ENCODE measurements around the gene ATG4C. TPM values are rescaled to one million over a fixed set of nuclear protein-coding genes. Genes with fewer than 3 reads are reported as not detected.

The ATG4C gene
- total and polyA plus RNA-seq, 2 donors from 2014 or later = 8.7 to 9.5 TPM

- Histone ChIP-seq H3K27me3 (ENCODE audit: control insufficient read depth, insufficient read depth, low read length) (no peaks in the 10 kb centered on the region), H3K9ac (ENCODE audit: low read length in 3 of 3) (no peak overlapping the region), H3K4me3 (ENCODE audit: low read length in 3 of 3) (no peak overlapping the region), H3K4me1 (ENCODE audit: control insufficient read depth in 2 of 3, insufficient read depth in 2 of 3, low read depth in 1 of 3, low read length in 3 of 3) (no peaks in the 10 kb centered on the region), H3K27ac (ENCODE audit: low read depth in 2 of 2, low read length in 2 of 2) (no peak overlapping the region), H3K9me3 (ENCODE audit: control insufficient read depth in 2 of 3, insufficient read depth in 1 of 3, low read length in 3 of 3) (no peaks in the 10 kb centered on the region), H3K36me3 (ENCODE audit: control insufficient read depth in 2 of 3, insufficient read depth in 3 of 3, low read length in 3 of 3) (no peaks in the 10 kb centered on the region)
- FAIRE-seq (no peak), DNase-seq (no peak)
- TF ChIP-seq CTCF (IDR thresholded peaks at IDR 0.05; ENCODE audit: borderline replicate concordance, extremely low read depth, insufficient read depth) = no peak
- intact Hi-C loops (cut with DNase I) = no loop called here
These were observed 60.1 kb downstream of the ATG4C start for GRCh38 chr1:62844030-62844429.

- Histone ChIP-seq H3K9ac (ENCODE audit: low read length in 3 of 3) (no peak overlapping the region), H3K9me3 (ENCODE audit: control insufficient read depth in 2 of 3, insufficient read depth in 1 of 3, low read length in 3 of 3) (no peaks in the 10 kb centered on the region), H3K4me1 (ENCODE audit: control insufficient read depth in 2 of 3, insufficient read depth in 2 of 3, low read depth in 1 of 3, low read length in 3 of 3) (no peaks in the 10 kb centered on the region), H3K27ac (ENCODE audit: low read depth in 2 of 2, low read length in 2 of 2) (no peak overlapping the region), H3K4me3 (ENCODE audit: low read length in 3 of 3) (no peak overlapping the region), H3K36me3 (ENCODE audit: control insufficient read depth in 2 of 3, insufficient read depth in 3 of 3, low read length in 3 of 3) (peaks cover 0 to 3% (median 0%) of the 10 kb centered on the region in 3 donors), H3K27me3 (ENCODE audit: control insufficient read depth, insufficient read depth, low read length) (no peaks in the 10 kb centered on the region)
- no peak for TF ChIP-seq CTCF (IDR thresholded peaks at IDR 0.05; ENCODE audit: borderline replicate concordance, extremely low read depth, insufficient read depth)
- DNase-seq (no peak), FAIRE-seq (no peak)
- intact Hi-C loops (cut with DNase I) = no loop called here
These were observed 65.1 kb downstream of the ATG4C start for GRCh38 chr1:62849031-62849430.

- H3K36me3 ChIP-seq (ENCODE audit: control insufficient read depth in 2 of 3, insufficient read depth in 3 of 3, low read length in 3 of 3) = peaks cover 0 to 3% (median 0%) of the 10 kb centered on the region in 3 donors
- H3K27ac ChIP-seq (ENCODE audit: low read depth in 2 of 2, low read length in 2 of 2) = no peak overlapping the region
- no peaks in the 10 kb centered on the region for H3K27me3 ChIP-seq (ENCODE audit: control insufficient read depth, insufficient read depth, low read length)
- no peak overlapping the region for H3K9ac ChIP-seq (ENCODE audit: low read length in 3 of 3)
- intact Hi-C loops (cut with DNase I) = no loop called here
- FAIRE-seq = no peak
- H3K4me3 ChIP-seq (ENCODE audit: low read length in 3 of 3) = no peak overlapping the region
- DNase-seq = no peak
- H3K4me1 ChIP-seq (ENCODE audit: control insufficient read depth in 2 of 3, insufficient read depth in 2 of 3, low read depth in 1 of 3, low read length in 3 of 3) = no peaks in the 10 kb centered on the region
- no peaks in the 10 kb centered on the region for H3K9me3 ChIP-seq (ENCODE audit: control insufficient read depth in 2 of 3, insufficient read depth in 1 of 3, low read length in 3 of 3)
- TF ChIP-seq CTCF (IDR thresholded peaks at IDR 0.05; ENCODE audit: borderline replicate concordance, extremely low read depth, insufficient read depth) = no peak
These were observed 68.3 kb downstream of the ATG4C start for GRCh38 chr1:62852253-62852652.

- peaks cover 0 to 2% (median 0%) of the 10 kb centered on the region in 3 donors for H3K36me3 ChIP-seq (ENCODE audit: control insufficient read depth in 2 of 3, insufficient read depth in 3 of 3, low read length in 3 of 3)
- no peak for FAIRE-seq
- TF ChIP-seq CTCF (IDR thresholded peaks at IDR 0.05; ENCODE audit: borderline replicate concordance, extremely low read depth, insufficient read depth) = no peak
- H3K27ac ChIP-seq (ENCODE audit: low read depth in 2 of 2, low read length in 2 of 2) = no peak overlapping the region
- intact Hi-C loops (cut with DNase I) = no loop called here
- DNase-seq = no peak
- no peaks in the 10 kb centered on the region for H3K27me3 ChIP-seq (ENCODE audit: control insufficient read depth, insufficient read depth, low read length)
- H3K9me3 ChIP-seq (ENCODE audit: control insufficient read depth in 2 of 3, insufficient read depth in 1 of 3, low read length in 3 of 3) = no peaks in the 10 kb centered on the region
- H3K4me1 ChIP-seq (ENCODE audit: control insufficient read depth in 2 of 3, insufficient read depth in 2 of 3, low read depth in 1 of 3, low read length in 3 of 3) = no peaks in the 10 kb centered on the region
- peak overlapping the region in 1 of 3 donors; percentile 21 for H3K4me3 ChIP-seq (ENCODE audit: low read length in 3 of 3)
- H3K9ac ChIP-seq (ENCODE audit: low read length in 3 of 3) = no peak overlapping the region
These were observed 73.0 kb downstream of the ATG4C start for GRCh38 chr1:62856960-62857359.
